Measurements from ENCODE around the gene LYRM1.
"Not testable (repeated sequence)": the region's sequence is repeated elsewhere in the genome, so short reads cannot be mapped to it uniquely, and the experiment has no call there.

LYRM1 gene

DNA sequence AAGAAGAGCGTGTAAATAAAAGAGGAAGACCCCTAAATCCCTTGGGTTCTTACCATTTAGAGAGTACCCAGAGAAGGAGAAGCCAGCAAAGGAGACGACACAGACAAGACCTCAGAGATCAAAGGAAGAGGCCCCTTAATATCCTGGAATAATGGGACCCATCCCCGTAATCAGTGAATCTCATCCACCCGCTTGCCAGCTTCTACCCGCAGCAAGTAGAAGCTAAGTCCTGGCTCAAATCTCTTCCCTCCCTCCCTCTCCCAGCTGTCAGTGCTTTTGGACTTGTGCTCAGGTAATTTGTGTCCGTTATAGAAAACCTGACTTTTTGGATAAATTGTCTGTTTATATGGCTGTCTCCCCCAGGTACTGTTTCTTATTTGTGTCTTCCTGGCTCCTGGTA lies 1.9 kb downstream of the LYRM1 start:
- no peak for DNase-seq (ENCODE audit: low read depth)

DNA sequence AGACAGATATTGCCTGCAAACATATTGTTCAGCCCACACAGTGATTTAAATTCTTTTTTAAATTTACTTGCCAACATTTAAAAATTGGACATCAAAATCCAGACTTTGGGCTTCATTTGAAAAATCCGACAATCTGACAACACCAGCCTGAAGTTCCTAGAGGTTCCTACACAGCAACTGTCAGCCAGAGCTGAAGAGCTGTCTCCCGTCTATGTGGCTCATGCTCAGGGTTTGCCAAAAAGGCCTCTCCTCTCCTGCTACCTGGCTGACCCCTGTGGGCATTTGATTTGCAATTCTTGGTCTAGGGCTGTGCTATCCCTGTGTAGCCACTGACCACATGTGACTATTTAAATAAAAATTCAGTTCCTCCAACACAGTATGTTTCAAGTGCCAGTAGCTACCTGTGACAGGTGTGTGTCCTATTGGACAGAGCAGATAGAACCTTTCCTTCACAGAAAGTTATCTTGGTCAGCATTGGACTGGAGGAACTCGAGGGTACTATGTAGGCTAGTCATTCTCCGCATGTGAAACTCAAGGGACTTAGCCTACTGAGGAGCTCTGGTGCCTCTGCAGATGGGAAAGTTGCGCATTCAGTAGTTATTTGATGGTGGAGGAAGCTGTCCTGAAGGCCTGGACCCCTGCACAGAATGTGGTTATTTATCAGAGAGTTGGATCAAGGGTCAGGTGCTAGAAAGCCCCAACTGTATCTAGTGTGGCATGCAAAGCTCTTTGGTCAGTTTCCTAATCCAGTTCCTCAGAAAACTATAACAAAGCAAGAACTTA lies 2.7 kb downstream of the LYRM1 start:
- no peak for DNase-seq (ENCODE audit: low read depth)

DNA sequence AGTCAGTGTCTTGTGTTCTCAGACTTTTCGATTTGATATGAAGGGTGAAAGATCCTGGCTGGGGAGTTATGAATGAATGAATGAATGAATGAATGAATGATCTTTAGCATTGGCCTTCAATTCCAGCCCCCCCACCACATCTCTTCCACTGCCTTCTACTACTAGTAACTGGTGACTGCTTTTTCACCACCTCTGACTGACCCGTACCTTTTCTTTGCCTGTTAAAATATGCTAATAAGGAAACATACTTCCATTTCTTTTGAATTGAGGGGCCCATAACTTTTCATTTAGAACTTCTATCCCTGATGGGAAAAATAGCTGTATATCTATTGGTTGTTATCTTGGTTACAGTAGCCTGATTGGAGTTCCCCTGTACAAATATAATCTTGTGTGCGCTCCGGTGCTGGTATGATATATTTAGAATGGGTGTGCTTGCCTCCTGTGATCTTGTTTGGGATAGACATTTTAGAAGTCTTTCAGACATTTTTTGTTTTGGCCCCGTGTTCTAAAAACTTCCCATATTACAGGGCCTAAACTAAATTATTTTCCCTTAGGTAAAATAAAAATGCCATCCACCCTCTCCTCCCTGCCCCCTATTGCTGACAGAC lies 3.4 kb downstream of the LYRM1 start:
- no peak for DNase-seq (ENCODE audit: low read depth)

DNA sequence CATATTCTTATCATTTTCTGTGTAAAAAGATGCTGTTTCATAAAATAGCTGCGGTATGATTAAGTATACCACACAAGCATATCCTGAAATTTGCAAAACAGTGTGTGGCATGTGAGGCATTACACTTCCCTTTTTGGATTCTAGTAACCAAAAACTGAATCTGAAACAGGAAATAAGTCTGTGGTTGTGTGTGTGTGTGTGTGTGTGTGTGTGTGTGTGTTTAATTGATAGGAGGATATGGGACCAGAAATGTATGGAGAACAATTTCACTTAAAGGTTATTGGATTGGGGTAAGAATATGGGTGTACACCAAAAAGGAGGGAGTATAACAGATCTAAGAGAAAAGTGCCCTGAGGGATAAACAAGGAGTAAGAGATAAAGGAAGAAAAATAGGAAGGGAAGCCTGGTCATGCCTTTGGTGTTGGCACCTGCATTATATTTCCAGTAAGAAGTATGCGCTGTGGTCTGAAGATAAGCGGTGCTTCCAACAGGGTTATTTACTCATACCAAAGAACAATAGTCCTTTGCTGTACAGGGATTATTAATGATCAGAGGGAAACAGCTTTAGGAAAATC lies 4.0 kb downstream of the LYRM1 start:
- DNase-seq (ENCODE audit: low read depth) = no peak

DNA sequence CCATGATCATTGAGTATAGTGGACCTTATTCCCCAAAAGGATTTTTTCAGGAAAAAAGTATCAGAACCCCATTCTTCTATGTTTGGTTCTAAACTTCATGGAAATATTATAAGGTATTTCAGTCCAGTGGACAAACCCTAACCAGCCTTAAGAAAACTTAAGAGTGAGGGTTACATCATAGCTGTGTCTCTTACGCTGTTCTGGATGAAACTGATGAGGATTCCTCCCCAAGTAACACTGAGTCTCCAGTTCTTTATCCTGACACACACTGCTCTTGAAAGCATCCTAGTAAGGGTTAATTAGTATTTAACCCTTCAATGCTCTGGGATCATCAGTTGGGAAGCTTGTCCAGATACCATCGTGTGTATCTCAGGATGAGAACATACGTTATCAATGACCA lies 5.0 kb downstream of the LYRM1 start:
- DNase-seq (ENCODE audit: low read depth) = no peak

DNA sequence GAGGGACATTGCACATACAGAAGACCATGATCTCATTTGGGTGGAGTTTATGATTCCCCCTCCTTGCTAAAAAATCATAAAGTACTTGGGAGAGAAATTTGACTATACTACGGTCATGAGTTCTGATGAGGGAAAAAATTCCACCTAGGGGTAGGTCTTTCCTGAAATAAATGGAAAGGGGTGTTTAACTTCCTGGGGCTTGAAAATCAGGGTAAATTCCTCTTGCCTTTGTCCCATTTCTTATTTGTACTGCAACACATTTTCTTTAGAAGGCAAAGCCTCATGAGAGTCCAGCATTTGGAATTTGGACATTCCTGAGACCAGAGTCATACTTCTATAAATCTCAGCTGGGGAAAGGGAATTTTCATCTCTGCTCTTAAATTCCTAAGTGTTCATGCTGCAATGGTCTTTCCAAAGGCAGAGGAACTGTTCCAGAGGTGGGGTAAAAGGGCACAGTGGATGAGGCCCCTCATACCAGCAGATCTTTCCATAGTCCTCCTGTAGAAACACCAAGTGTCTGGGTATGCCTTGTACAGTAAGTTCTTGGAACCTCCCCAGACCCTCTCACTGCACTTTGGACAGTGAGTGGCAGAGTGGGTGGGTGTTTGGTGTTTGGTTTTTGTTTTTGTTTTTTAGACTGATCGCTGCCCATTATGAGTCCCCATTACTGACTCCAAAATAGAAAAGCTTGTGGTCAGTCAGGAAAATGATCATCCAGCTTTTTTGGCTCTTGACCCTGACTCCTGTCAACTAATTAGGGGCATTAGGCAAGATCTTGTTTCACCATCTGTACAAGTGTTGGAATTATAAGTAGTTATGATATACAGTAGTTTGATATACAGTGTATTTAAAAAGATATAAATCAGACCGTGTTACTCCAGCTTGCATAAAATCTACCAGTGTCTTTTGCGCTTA lies 6.0 kb downstream of the LYRM1 start:
- no peak for DNase-seq (ENCODE audit: low read depth)

DNA sequence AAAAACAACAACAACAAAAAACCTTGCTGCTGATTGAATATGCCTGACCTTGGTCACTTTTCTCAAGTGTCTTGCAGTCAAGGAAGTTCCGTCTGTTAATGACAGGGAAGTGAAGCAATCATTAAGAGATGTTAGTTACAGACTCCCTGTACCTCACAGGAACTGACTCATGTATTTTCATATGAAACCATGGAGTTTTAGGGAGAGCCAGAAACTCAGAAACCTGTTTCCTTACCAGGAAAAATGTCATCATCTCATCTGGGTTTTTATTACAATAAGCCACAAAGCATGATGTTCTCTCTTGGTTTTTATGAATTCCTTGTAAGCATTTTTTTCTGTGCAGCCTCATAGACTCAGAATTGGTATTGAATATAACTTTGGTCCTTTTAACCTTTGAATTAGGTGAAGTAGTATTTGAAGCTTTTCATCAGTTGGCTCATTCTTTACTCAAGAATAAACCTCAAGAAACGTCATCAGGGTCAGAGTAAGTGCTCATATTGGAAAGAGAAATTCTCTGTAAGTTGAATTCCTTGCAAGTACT lies 10.3 kb downstream of the LYRM1 start:
- DNase-seq (ENCODE audit: low read depth) = no peak

DNA sequence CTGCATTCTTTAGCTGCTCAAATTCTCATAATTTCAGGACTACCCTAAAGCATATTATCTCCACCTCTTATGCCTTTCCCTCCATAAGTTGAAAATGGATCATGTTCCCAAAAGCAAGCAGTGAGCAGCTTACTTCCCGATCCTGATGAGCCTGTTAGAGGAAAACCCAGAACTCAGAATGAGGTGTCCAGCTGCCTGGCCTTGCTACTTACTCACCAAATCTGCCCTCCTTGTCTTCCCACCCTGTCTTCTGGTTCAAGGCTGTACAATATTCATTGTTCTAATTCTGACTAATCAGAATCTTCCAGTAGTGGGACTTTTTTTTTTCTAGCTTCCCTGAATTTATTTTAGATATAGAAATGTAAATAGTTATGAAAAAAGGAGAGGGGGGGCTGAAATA lies 10.8 kb downstream of the LYRM1 start:
- DNase-seq (ENCODE audit: low read depth) = no peak

DNA sequence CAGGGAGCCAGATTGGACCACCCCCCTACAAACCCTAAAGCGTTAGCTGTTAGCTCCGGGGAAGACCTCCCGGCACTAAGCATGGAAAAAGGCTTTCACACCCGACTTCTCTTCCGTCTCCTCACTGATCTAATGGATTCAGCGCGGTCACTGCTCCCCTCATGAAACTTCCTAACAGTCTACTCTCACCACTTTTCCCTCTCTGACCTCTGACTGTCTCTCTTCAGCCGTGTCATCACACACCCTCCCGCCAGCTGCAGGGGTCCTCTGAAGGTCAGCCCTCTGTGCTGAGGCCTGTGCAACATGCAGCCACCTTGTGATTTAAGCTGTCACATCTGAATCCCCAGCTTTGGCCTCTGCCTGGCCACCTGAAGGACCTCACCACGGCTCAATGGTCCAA lies 15.7 kb downstream of the LYRM1 start:
- no peak for DNase-seq (ENCODE audit: low read depth)

DNA sequence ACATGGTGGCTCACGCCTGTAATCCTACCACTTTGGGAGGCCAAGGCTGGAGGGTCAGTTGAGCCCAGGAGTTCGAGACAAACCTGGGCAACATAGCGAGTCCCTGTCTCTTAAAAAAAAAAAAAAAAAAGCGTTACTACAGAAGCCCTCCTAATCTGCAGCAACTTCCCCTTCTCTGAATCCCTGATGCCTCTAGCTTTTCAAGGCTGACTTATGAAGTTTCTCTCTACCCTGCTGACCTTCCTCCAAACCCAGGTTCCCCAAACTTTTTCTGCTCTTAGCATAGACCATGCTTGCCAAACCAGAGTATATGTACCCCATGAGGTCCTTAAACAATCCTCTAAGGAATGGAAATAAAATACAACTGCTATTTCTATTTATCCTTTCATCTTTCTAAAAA lies 16.4 kb downstream of the LYRM1 start:
- no peak for DNase-seq (ENCODE audit: low read depth)

DNA sequence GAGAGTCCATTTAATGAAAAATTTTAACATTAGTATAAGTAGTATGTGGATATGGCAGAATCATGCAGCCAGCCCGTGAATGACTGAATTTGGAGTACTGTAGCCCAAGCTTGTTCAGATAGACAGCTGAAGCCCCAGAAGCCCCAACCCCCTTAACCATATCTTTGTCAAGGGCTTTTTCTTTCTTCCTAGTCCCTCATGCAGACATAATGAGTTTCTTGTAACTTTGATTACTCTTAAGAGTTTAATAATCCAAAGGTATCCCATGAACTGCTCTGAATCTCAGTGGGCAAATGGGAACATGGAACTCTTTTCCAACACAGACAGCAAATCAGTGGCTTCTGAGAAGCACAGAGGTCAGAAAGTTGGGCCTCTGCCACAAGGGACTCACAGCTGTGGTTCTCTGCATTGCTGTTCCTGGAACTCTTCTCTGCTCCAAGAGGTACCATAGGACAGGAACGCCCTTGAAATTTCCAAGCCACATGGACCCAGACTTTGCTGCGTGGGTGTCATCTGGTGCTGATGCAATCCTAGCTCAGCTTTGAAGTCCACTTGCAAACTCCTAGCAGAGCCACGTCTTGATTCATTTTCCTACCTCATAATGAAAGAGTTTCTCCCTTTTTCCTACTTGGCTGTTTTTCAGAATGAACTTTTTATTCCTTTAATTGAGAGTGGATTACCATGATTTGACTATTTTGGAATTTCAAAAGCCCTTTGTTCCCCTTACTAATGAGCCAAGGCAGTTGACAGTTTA lies 18.1 kb downstream of the LYRM1 start:
- no peak for DNase-seq (ENCODE audit: low read depth)

DNA sequence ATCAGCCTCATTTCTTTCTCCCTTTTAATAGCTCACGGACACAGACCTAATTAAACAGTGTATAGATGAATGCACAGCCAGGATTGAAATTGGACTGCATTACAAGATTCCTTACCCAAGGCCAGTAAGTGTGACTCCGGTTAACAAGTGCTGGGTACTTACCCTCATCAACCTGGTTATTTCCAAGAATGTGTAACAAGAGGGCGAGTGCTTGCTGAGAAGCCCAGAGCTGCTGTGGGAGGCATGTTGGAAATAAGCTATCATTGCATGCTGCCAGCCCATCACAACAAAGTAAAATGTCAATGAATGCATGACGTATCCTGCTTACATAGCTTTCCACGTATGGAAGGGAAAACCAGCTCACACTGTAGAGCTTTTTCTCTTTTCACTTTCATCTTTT lies 19.5 kb downstream of the LYRM1 start:
- DNase-seq (ENCODE audit: low read depth) = no peak

DNA sequence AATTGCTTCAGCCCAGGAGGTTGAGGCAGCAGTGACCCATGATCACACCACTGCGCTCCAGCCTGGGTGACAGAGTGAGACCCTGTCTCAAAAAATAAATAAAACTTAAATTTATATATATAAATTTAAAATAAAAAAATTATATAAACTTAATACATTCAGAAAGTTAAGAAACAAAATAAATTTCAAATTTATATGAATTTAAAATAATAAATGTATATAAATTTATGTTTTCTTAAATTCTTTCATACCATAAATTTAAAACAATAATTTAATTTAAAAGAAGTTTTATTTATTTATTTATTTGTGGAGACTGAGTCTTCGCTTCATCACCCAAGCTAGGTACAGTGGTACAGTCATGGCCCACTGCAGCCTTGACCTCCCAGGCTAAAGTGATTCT lies 20.2 kb downstream of the LYRM1 start:
- DNase-seq (ENCODE audit: low read depth) = no peak

DNA sequence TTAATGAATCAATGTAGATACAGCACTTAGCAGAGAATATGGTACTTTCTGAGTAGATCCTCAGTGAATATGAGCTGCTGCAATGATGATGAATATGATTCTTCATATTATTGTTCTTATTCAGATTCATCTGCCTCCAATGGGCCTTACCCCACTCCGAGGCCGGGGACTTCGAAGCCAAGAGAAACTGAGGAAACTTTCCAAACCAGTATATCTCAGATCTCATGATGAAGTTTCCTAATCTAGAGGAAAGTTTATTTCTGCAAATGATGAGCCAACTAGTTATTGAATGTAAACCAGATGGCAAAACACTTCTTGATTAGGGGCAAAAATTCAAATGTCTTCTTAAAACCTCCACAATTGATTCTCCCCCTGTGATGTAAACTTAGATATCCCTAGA lies 23.3 kb downstream of the LYRM1 start:
- DNase-seq (ENCODE audit: low read depth) = no peak

DNA sequence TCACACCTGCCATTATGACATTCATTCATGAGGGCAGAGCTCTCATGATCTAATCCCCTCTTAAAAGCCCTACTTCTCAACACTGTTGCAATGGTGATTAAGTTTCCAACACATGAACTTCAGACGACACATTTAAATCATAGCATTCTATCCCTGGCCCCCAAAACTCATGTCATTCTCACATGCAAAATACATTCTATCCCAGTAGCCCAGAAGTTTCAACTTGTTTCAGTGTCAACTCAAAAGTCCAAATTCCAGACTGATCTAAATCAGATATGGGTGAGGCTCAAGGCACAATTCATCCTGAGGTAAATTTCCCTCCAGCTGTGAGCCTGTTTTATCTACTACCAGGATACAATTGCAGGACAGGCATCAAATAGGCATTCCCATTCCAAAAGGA lies 25.2 kb downstream of the LYRM1 start:
- no peak for DNase-seq (ENCODE audit: low read depth)

DNA sequence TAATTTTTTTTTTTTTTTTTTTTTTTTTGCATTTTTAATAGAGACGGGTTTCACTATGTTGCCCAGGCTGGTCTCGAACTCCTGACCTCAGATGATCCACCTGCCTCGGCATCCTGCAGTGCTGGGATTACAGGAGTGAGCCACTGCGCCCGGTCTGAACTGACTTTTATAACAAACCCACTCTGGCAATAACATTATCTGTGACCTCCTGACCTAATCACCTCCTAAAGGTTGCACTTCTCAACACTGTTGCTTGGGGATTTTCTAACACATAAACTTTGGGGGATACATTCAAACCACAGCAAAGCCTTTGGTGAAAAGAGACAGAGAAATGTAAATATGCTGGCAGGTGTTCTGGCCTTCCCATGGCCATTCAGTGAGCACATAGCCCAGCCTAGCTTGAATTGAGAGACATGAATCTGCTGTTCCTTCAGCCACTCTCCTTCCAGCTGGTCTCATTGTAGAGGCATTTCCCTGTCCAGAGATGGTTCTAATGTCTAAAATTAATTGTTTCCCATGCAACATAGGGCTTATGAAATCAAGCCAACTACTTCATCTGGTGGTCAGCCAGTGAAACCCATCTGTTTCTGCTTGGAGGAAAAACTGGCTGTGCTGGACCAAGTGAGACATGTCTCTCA lies 28.3 kb downstream of the LYRM1 start:
- DNase-seq (ENCODE audit: low read depth) = no peak

DNA sequence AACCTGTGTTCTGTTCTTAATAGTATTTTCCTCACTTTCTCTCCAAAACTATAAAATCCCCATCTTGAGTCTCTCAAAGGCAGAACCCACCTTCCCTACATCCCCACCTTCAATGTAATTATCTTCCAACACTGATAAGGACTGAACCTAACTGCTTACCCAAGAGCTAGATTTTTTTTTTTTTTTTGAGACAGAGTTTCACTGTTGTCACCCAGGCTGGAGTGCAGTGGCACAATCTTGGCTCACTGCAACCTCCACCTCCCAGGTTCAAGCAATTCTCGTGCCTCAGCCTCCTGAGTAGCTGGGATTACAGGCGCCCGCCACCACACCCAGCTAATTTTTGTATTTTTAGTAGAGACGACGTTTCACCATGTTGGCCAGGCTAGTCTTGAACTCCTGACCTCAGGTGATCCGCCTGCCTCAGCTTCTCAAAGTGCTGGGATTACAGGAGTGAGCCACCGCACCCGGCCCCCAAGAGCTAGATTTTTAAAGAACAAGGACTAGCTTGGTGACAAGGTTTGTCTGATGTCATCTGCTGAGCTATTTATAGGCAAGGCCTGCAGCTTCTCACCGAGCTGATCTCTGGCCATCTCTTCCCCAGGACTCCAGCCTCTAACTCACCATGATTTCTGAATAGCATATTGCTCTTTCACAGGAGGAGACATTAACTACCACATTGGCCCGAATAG lies 29.2 kb downstream of the LYRM1 start:
- DNase-seq (ENCODE audit: low read depth) = not testable (repeated sequence)

DNA sequence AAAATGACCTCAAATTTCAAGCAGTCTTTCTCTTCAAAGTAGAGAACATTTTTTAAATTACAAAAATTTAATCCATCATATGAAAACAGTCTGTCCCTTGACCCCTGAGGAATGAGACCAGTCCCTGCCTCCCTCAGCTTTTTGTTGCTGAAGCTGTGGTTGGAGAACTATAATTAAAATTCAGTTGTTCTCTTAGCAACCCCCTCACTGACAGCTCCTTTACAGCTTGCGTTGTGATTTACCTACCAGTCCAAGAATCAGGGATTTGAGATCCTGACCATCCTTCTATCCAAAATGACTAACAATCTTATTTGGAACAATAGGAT lies 29.8 kb downstream of the LYRM1 start:
- no peak for DNase-seq (ENCODE audit: low read depth)

DNA sequence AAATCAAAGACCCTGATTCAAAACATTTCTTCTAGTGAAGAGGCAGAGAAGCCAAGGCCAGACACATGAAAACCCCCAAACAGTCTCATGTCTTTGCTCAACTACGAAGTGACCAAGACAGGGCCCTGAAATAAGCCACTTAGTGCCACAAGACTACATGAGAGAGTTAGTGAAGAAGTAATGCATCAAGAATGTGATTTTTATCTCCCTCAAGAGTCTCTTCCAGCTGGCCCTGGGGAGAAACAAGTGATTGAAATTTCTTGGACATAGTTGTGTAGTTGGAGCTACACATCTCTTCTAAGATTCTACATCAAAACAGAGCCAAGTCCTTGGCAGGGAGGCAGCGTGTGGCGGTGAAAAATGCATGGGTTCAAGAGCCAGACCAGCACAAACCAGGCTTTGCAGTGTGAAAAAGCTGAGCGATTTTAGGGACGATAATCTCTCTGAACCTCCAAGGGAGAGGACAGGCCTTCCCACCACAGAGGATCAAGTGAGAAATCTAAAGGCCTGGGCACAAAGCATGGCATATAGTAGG lies 30.6 kb downstream of the LYRM1 start:
- DNase-seq (ENCODE audit: low read depth) = no peak

DNA sequence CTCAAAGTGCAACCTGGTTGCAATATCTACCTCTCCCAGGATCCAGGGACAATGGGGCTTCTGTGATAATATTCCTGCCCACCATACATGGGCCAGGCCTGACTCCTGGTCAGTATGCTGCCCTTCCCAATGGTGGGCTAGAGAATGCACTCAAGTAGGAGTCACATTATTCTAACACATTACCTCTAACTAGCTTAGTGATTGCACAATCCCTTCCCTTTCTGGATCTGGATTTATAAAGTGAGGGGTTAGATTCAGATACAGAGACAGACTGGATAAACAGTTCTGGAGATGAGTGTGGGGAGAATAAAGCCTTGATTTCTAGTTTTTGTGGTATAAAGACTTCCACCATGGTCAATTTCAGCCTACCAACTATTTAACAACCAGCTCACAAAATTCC lies 33.0 kb downstream of the LYRM1 start:
- no peak for DNase-seq (ENCODE audit: low read depth)

All from stimulated activated CD8-positive, alpha-beta memory T cell treated with anti-CD3 and anti-CD28 coated beads, Interleukin-12 subunit alpha, Interleukin-12 subunit beta, amount 100 ng/mL, for 4 hours (primary cell).